Psoas muscle (tissue), 8 donors: Measurements from ENCODE around the gene CMTM5. TPM values are rescaled to one million over a fixed set of nuclear protein-coding genes. Genes with fewer than 3 reads are reported as not detected.
"Not testable (repeated sequence)": the region's sequence is repeated elsewhere in the genome, so short reads cannot be mapped to it uniquely, and the experiment has no call there.

ENCODE experiments used
- ATAC-seq, 4 donors: fragments of 200-7000 bp; cut with Tn5 transposase; one replicate each; pipeline ENCODE4 v1.9.1; 2020; ENCODE audit warnings: moderate library complexity in 3 of 4, mild to moderate bottlenecking in 2 of 4
- DNase-seq, 2 donors: peaks; one replicate each; pipeline ENCODE4 v3.0.0-alpha.2; 2020
- H3K27ac ChIP-seq: fragments of 200-600 bp; one replicate; pipeline ENCODE4 v1.8.0; 2022
- H3K27me3 ChIP-seq, 3 donors: fragments of 200-600 bp in 1 of 3; one replicate each; pipeline versions ENCODE4 v1.6.1 to v1.8.0; 2013 to 2022; ENCODE audit warnings: low read length in 2 of 3, mild to moderate bottlenecking in 2 of 3, moderate library complexity in 1 of 3; ENCODE audit not compliant: insufficient read depth in 3 of 3
- H3K36me3 ChIP-seq, 2 donors: fragments of 200-600 bp in 1 of 2; one replicate each; pipeline versions ENCODE4 v1.6.1 to v1.8.0; 2013 to 2022; ENCODE audit warnings: low read depth in 1 of 2, mild to moderate bottlenecking in 1 of 2, moderate library complexity in 1 of 2; ENCODE audit not compliant: insufficient read depth in 1 of 2
- H3K4me1 ChIP-seq: fragments of 200-600 bp; one replicate; pipeline ENCODE4 v1.8.0; 2022
- H3K4me3 ChIP-seq: fragments of 200-600 bp; one replicate; pipeline ENCODE4 v1.8.0; 2022; ENCODE audit warnings: mild to moderate bottlenecking
- H3K9me3 ChIP-seq: fragments of 200-600 bp; one replicate; pipeline ENCODE4 v1.8.0; 2022
- CTCF ChIP-seq: fragments of 200-600 bp; IDR thresholded peaks from one replicate; pipeline ENCODE4 v1.8.0; 2022; ENCODE audit warnings: antibody characterized with exemption
- WGBS, 3 donors: extraction: QIAGEN DNeasy Blood & Tissue Kit; methylation state at CpG; one replicate each; pipeline versions ENCODE4 v1.1.6 to v1.1.7; 2013; 5-methylcytosine and 5-hydroxymethylcytosine counted together
- intact Hi-C, 2 donors: fragments of 100-400 bp; cut with DNase I; formaldehyde crosslinking; loops; one replicate each; pipeline versions ENCODE4 v1.11.0 to v1.14.2; 2022
- polyA plus RNA-seq, 3 donors: library from polyadenylated mRNA; stranded (reverse); fragments of 200-250 nt; gene quantifications; one replicate each; pipeline ENCODE4 v1.2.3, GENCODE V29; 2013
- total RNA-seq, 4 donors: library from RNA; stranded (reverse); fragmentation: NEBNext Ultra II Directional in 2 of 4; extraction: Animal tissue kit (Norgen Biotek cat#: 25700) in 2 of 4; gene quantifications; one replicate each; pipeline versions ENCODE4 v1.2.1 to v1.2.4, GENCODE V29; 2021 to 2023
- donor health status: healthy with polysubstance abuse.
- donor health status: DM: no; HTN: no; CAD: no; lungs with moderate emphysema.
- donor health status: Bipolar disorder and iron deficiency.
- donor health status: healthy.
- donor health status: DM: yes; HTN: yes; CAD: no.
- donor health status: DM: no; HTN: no; CAD: no.
- donor health status: DM: no; HTN: no; CAD: no.
- donor health status: DM: yes; HTN: yes; CAD: no.

CMTM5 gene
- total and polyA plus RNA-seq, 7 donors: 0.20 to 0.63 (median 0.32) TPM; not detected in 4

- intact Hi-C loops: no loop called here
These were observed 38.3 kb downstream of the CMTM5 start for GRCh38 chr14:23414906-23415820.

GRCh38 chr14:23415821-23416778 is 39.3 kb downstream of the CMTM5 start:
- Histone ChIP-seq H3K27ac (no peak overlapping the region), H3K27me3 (no peaks in the 10 kb centered on the region), H3K36me3 (peaks cover 0 to 44% of the 10 kb centered on the region in 2 donors), H3K4me1 (no peaks in the 10 kb centered on the region), H3K9me3 (no peaks in the 10 kb centered on the region), H3K4me3 (no peak overlapping the region)
- ATAC-seq (no peak), DNase-seq (no peak)
- 62 to 65% (median 63%) methylated on average over 14 to 21 of the region's 21 CpGs for WGBS, 3 donors
- intact Hi-C loops: no loop called here
- TF ChIP-seq CTCF: no peak

More at GRCh38 chr14:23414906-23415820, 38.3 kb downstream of the CMTM5 start:
- Histone ChIP-seq H3K27me3 (no peaks in the 10 kb centered on the region), H3K36me3 (peaks cover 0 to 43% of the 10 kb centered on the region in 2 donors), H3K4me3 (no peak overlapping the region), H3K4me1 (no peaks in the 10 kb centered on the region), H3K27ac (no peak overlapping the region), H3K9me3 (no peaks in the 10 kb centered on the region)
- 84 to 87% (median 84%) methylated on average over 37 to 39 of the region's 39 CpGs for WGBS, 3 donors
- DNase-seq: no peak
- no peak for TF ChIP-seq CTCF
- ATAC-seq: no peak

GRCh38 chr14:23416801-23417200 is 40.0 kb downstream of the CMTM5 start:
- Histone ChIP-seq H3K36me3 (peaks cover 0 to 51% of the 10 kb centered on the region in 2 donors), H3K9me3 (no peaks in the 10 kb centered on the region), H3K27me3 (no peaks in the 10 kb centered on the region), H3K4me3 (no peak overlapping the region), H3K4me1 (no peaks in the 10 kb centered on the region), H3K27ac (no peak overlapping the region)
- no peak for TF ChIP-seq CTCF
- ATAC-seq: no peak
- intact Hi-C loops: no loop called here
- WGBS, 3 donors: 66 to 70% (median 69%) methylated on average over 11 of the region's 11 CpGs
- no peak for DNase-seq

GRCh38 chr14:23417269-23417668 is 40.4 kb downstream of the CMTM5 start:
- 76 to 79% (median 76%) methylated on average over 12 of the region's 12 CpGs for WGBS, 3 donors
- H3K27ac ChIP-seq, H3K4me1 ChIP-seq, H3K9me3 ChIP-seq, H3K4me3 ChIP-seq, H3K27me3 ChIP-seq, intact Hi-C loops, DNase-seq, ATAC-seq: not testable (repeated sequence)
- peaks cover 0 to 55% of the 10 kb centered on the region in 2 donors for H3K36me3 ChIP-seq

GRCh38 chr14:23418021-23418420 is 41.2 kb downstream of the CMTM5 start:
- Histone ChIP-seq H3K36me3 (peaks cover 0 to 55% of the 10 kb centered on the region in 2 donors), H3K27ac (no peak overlapping the region), H3K9me3 (no peaks in the 10 kb centered on the region), H3K4me1 (no peaks in the 10 kb centered on the region), H3K27me3 (no peaks in the 10 kb centered on the region), H3K4me3 (no peak overlapping the region)
- ATAC-seq: peak in 1 of 4 donors; percentile 1
- TF ChIP-seq CTCF: no peak
- WGBS, 3 donors: 75 to 84% (median 79%) methylated on average over 21 of the region's 21 CpGs
- intact Hi-C loops: no loop called here
- DNase-seq: no peak

- ATAC-seq: peak in 1 of 4 donors; percentile 3
- WGBS, 3 donors: 48 to 73% (median 55%) methylated on average over 1 to 3 of the region's 17 CpGs
These were observed 42.8 kb downstream of the CMTM5 start for GRCh38 chr14:23419646-23420045.

More at GRCh38 chr14:23419646-23420045, 42.8 kb downstream of the CMTM5 start:
- intact Hi-C loops, DNase-seq, H3K27me3 ChIP-seq, H3K4me3 ChIP-seq, H3K9me3 ChIP-seq, H3K27ac ChIP-seq, H3K4me1 ChIP-seq: not testable (repeated sequence)
- peaks cover 0 to 49% of the 10 kb centered on the region in 2 donors for H3K36me3 ChIP-seq
